Cardiac muscle cell (in vitro differentiated cells and primary cell): ENCODE measurements around the gene FAM168B. TPM values are rescaled to one million over a fixed set of nuclear protein-coding genes. Genes with fewer than 3 reads are reported as not detected.
"Not testable (repeated sequence)": the region's sequence is repeated elsewhere in the genome, so short reads cannot be mapped to it uniquely, and the experiment has no call there.

ENCODE experiments used
- DNase-seq, 2 donors: peaks; one replicate each; pipeline versions ENCODE4 v3.0.0 to v3.0.0-alpha.2; 2010 to 2017; ENCODE audit warnings: low read depth in 1 of 2, low spot score in 1 of 2
- H3K27ac ChIP-seq: fragments of 200-600 bp; sonication (generic); 2 replicates; pipeline ENCODE4 v1.5.1; 2016
- H3K27me3 ChIP-seq: fragments of 200-600 bp; sonication (generic); 2 replicates; pipeline ENCODE4 v1.6.0; 2016; ENCODE audit warnings: control low read depth
- H3K36me3 ChIP-seq: fragments of 200-600 bp; sonication (generic); 2 replicates; pipeline ENCODE4 v1.5.1; 2016; ENCODE audit warnings: control low read depth
- H3K4me1 ChIP-seq: fragments of 200-600 bp; sonication (generic); 2 replicates; pipeline ENCODE4 v1.8.1; 2017; ENCODE audit warnings: low read depth, mild to moderate bottlenecking, mixed run types
- H3K4me3 ChIP-seq: fragments of 200-600 bp; sonication (generic); 2 replicates; pipeline ENCODE4 v1.5.1; 2016; ENCODE audit warnings: mild to moderate bottlenecking
- H3K9me3 ChIP-seq: fragments of 200-600 bp; sonication (generic); 2 replicates; pipeline ENCODE4 v1.5.1; 2017; ENCODE audit warnings: low read depth, mild to moderate bottlenecking, control low read depth
- polyA plus RNA-seq: library from polyadenylated mRNA; unstranded; fragments of >200 nt; fragmentation: Nextera tagmentation; extraction: Ambion mirVana; gene quantifications from 2 replicates; pipeline ENCODE4 v1.2.1, GENCODE V29; 2016
- total RNA-seq: library from RNA; depleted of rRNA; stranded (reverse); fragments of >200 nt; gene quantifications from 2 replicates; pipeline ENCODE4 v1.2.3, GENCODE V29; 2016
- TF ChIP-seq, protein P1 (sequence below): IDR thresholded peaks from 2 replicates; pipeline ENCODE4 v1.5.1; 2012; ENCODE audit warnings: low read depth, mild to moderate bottlenecking, low read length

The FAM168B gene
- total and polyA plus RNA-seq, 2 experiments from 2014 or later = 50.4 to 142 TPM

DNA sequence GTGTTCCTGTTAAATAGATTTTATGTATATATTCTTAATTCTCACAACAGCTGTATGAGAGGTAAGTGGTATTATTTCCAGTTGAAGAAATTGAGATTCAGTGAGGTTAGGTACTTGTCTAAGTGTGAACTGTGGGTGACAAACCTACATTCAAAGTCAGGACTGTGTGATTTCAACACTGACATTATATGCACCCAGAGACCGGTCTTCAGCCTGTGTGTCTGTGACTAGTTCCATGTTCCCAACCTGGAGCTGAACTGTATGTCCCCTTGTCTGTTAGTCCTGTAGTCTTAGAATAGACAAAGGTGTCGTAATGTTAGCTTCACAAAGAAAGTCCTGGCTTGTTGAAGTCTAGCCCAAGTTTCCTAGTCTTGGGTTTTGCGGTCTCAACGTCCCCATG is 29.2 kb upstream of the FAM168B start:
- DNase-seq = no peak
- TF ChIP-seq, protein P1, sequence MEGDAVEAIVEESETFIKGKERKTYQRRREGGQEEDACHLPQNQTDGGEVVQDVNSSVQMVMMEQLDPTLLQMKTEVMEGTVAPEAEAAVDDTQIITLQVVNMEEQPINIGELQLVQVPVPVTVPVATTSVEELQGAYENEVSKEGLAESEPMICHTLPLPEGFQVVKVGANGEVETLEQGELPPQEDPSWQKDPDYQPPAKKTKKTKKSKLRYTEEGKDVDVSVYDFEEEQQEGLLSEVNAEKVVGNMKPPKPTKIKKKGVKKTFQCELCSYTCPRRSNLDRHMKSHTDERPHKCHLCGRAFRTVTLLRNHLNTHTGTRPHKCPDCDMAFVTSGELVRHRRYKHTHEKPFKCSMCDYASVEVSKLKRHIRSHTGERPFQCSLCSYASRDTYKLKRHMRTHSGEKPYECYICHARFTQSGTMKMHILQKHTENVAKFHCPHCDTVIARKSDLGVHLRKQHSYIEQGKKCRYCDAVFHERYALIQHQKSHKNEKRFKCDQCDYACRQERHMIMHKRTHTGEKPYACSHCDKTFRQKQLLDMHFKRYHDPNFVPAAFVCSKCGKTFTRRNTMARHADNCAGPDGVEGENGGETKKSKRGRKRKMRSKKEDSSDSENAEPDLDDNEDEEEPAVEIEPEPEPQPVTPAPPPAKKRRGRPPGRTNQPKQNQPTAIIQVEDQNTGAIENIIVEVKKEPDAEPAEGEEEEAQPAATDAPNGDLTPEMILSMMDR = no peak
- H3K36me3 ChIP-seq = peaks cover 19% of the 10 kb centered on the region
- no peaks in the 10 kb centered on the region for H3K27me3 ChIP-seq
- no peaks in the 10 kb centered on the region for H3K4me1 ChIP-seq
- H3K27ac ChIP-seq = no peak overlapping the region
- no peaks in the 10 kb centered on the region for H3K9me3 ChIP-seq
- H3K4me3 ChIP-seq = no peak overlapping the region

DNA sequence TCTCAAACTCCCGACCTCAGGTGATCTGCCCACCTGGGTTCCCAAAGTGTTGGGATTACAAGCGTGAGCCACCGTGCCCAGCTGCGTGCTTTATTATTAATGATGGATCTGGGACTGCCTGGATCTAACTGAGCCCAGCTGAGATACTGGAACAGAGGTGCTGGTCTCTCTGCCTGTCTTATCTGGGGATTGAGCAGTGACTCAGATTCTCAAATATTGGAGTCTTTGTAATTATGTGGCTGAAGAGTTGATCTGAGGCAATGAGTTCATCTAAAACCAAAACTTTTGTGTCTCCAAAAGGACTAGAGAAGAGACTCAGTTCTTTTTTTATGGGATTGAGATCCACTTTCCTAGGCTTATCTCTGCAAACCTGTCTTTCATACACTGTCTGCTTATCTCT is 28.2 kb upstream of the FAM168B start:
- H3K9me3 ChIP-seq = no peaks in the 10 kb centered on the region
- peak in 1 of 2 donors; percentile 36 for DNase-seq
- H3K4me3 ChIP-seq = no peak overlapping the region
- TF ChIP-seq, protein P1 = no peak
- H3K36me3 ChIP-seq = peaks cover 10% of the 10 kb centered on the region
- no peaks in the 10 kb centered on the region for H3K27me3 ChIP-seq
- no peak overlapping the region for H3K27ac ChIP-seq
- no peaks in the 10 kb centered on the region for H3K4me1 ChIP-seq

DNA sequence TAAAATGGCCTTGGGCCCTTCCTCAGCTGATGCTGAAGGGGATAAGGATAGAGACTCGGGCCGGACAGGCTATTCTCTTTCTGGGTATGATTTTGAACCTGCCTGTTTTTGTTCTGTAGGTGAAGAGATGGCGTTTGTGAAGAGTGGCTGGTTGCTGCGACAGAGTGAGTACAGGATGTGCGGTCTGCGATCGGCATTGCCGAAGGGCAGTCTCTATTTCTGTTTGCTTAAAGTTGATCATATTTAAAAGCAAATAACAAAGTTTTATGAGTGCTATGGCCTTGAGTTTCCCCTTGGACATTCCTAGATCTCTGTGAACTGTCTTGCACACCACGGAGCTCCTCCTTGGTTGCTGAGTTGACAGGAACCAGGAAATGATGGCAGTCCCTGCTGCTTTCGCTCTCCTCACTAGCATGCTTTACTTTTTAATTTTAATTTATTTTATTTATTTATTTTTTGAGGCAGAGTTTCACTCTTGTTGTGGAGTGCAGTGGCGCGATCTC is 27.6 kb upstream of the FAM168B start:
- no peak for DNase-seq
- Histone ChIP-seq H3K4me1 (peaks cover 1% of the 10 kb centered on the region), H3K9me3 (no peaks in the 10 kb centered on the region), H3K27me3 (no peaks in the 10 kb centered on the region), H3K4me3 (no peak overlapping the region), H3K27ac (no peak overlapping the region), H3K36me3 (peaks cover 4% of the 10 kb centered on the region)
- TF ChIP-seq, protein P1 = no peak

DNA sequence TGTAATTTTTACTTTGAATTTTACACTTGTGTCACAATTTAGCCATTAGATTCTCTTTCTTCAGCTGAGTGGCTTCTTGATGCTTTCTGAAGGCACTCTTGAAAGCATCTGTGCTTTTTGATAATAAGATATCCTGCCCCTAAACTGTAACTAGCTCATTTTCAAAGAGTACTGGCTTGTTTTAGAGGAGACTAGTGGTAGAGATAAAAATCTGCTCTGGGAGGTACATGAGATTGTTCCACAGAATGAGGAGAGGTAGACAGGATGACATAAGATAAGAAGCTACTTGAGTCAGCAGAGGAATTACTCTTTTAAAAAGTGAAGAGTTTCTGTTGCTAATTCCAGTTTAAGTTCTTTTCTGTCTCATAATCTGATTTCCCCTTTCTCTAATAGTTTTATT is 22.5 kb upstream of the FAM168B start:
- H3K36me3 ChIP-seq = no peaks in the 10 kb centered on the region
- H3K4me3 ChIP-seq = no peak overlapping the region
- H3K27ac ChIP-seq = no peak overlapping the region
- DNase-seq = no peak
- peaks cover 4% of the 10 kb centered on the region for H3K4me1 ChIP-seq
- TF ChIP-seq, protein P1 = no peak
- no peaks in the 10 kb centered on the region for H3K9me3 ChIP-seq
- H3K27me3 ChIP-seq = no peaks in the 10 kb centered on the region

DNA sequence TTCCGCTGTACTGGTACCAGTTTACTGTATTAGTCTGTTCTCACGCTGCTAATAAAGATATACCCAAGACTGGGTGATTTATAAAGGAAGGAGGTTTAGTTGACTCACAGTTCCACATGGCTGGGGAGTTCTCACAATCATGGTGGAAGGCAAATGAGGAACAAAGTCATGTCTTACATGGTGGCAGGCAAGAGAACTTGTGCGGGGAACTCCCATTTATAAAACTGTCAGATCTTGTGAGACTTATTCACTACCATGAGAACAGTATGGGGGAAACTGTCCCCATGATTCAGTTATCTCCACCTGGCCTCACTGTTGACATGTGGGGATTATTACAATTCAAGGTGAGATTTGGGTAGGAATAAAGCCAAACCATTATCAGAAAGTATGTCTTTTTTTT is 21.7 kb upstream of the FAM168B start:
- not testable (repeated sequence) for H3K4me1 ChIP-seq, H3K27me3 ChIP-seq, H3K27ac ChIP-seq, H3K9me3 ChIP-seq, DNase-seq, H3K4me3 ChIP-seq, H3K36me3 ChIP-seq

DNA sequence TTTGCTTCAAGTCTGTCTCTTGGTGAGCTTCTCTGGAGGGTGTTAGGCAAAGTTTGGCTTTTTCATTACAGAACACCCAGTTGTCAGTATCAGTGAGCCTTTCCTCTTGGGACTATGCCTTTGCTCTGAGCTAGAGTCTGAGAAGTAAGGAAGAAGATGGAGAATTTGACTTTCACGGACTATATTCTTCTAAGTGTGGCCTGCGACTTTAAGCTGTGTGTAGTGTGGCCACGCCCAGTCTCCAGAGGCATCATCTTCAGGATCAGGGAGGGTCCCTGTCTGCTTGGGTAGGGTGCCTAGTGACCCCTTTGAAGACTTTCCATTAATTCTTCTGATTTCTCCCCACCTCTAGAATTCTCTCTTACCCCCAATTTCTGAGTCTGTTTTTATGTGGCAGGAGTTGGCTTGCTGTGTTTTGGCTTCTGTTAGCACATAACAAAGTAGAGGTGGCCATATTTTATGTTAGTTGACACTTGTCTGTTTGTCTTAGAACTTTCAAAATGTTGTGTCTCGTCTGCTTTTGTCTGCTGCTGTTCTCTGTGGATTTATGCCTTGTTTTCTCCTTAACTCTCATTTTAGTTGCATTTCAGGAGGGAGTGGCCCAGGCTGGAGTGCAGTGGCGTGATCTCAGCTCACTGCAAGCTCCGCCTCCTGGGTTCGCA is 20.4 kb upstream of the FAM168B start:
- H3K36me3 ChIP-seq = no peaks in the 10 kb centered on the region
- no peaks in the 10 kb centered on the region for H3K27me3 ChIP-seq
- no peak overlapping the region for H3K27ac ChIP-seq

More for the DNA sequence above, 20.4 kb upstream of the FAM168B start:
- TF ChIP-seq, protein P1 = no peak
- DNase-seq = no peak
- Histone ChIP-seq H3K4me1 (peaks cover 4% of the 10 kb centered on the region), H3K4me3 (no peak overlapping the region), H3K9me3 (no peaks in the 10 kb centered on the region)
